SK-N-SH treated with all-trans-retinoic acid at 6 μM for 48 hours (cell line): ENCODE measurements around the gene C1orf141.

Experiments
- ARNTL ChIP-seq: fragments of 450-650 bp; formaldehyde crosslinking; IDR thresholded peaks from 2 replicates; pipeline ENCODE4 v1.5.0; 2020; ENCODE audit warnings: low read depth, mild to moderate bottlenecking, moderate library complexity, borderline replicate concordance
- BACH2 ChIP-seq: fragments of 250-450 bp; sonication (Bioruptor Pico); IDR thresholded peaks from 2 replicates; pipeline ENCODE4 v1.9.0; 2021; ENCODE audit warnings: mild to moderate bottlenecking, borderline replicate concordance
- CREB5 ChIP-seq: fragments of 250-450 bp; sonication (Bioruptor Pico); IDR thresholded peaks from 2 replicates; pipeline ENCODE4 v1.5.1; 2020; ENCODE audit warnings: low read depth, mild to moderate bottlenecking, moderate library complexity
- CSDC2 ChIP-seq: fragments of 250-450 bp; sonication (Bioruptor Pico); IDR thresholded peaks from 2 replicates; pipeline ENCODE4 v1.5.0; 2020; ENCODE audit warnings: mild to moderate bottlenecking, moderate library complexity
- ISL1 ChIP-seq: fragments of 250-450 bp; sonication (Bioruptor Pico); IDR thresholded peaks from 2 replicates; pipeline ENCODE4 v2.1.2; 2022; ENCODE audit warnings: mild to moderate bottlenecking, moderate library complexity
- PATZ1 ChIP-seq: fragments of 250-450 bp; sonication (Bioruptor Pico); IDR thresholded peaks from 2 replicates; pipeline ENCODE4 v1.8.0; 2020; ENCODE audit warnings: mild to moderate bottlenecking, moderate library complexity, borderline replicate concordance
- RARB ChIP-seq: fragments of 250-450 bp; sonication (Bioruptor Pico); IDR thresholded peaks from 2 replicates; pipeline ENCODE4 v1.8.0; 2021; ENCODE audit warnings: mild to moderate bottlenecking, moderate library complexity
- ZC3H10 ChIP-seq: fragments of 250-450 bp; sonication (Bioruptor Pico); IDR thresholded peaks from 2 replicates; pipeline ENCODE4 v1.5.1; 2021; ENCODE audit warnings: mild to moderate bottlenecking, moderate library complexity
- ZFP3 ChIP-seq: fragments of 250-450 bp; sonication (Bioruptor Pico); IDR thresholded peaks from 2 replicates; pipeline ENCODE4 v1.5.0; 2020; ENCODE audit warnings: mild to moderate bottlenecking, moderate library complexity
- ZNF8 ChIP-seq: fragments of 450-650 bp; formaldehyde crosslinking; IDR thresholded peaks from 2 replicates; pipeline ENCODE4 v1.5.0; 2020; ENCODE audit warnings: mild to moderate bottlenecking, moderate library complexity

- TF ChIP-seq ZNF8 (CRISPR knock-in tag): no peak
- TF ChIP-seq ZC3H10 (CRISPR knock-in tag): no peak
- TF ChIP-seq ARNTL (CRISPR knock-in tag): no peak
- TF ChIP-seq ISL1 (CRISPR knock-in tag): no peak
- no peak for TF ChIP-seq RARB
- TF ChIP-seq CREB5 (CRISPR knock-in tag): no peak
- TF ChIP-seq ZFP3 (CRISPR knock-in tag): no peak
- TF ChIP-seq BACH2 (CRISPR knock-in tag): no peak
- TF ChIP-seq CSDC2: no peak
- no peak for TF ChIP-seq PATZ1 (CRISPR knock-in tag)
These were observed 37.5 kb downstream of the C1orf141 start for GRCh38 chr1:67097305-67097704.
